Coronary artery (tissue), 2 donors: Measurements from ENCODE around the gene TBC1D5.
"Not testable (repeated sequence)": the region's sequence is repeated elsewhere in the genome, so short reads cannot be mapped to it uniquely, and the experiment has no call there.

Experiments
- DNase-seq: peaks from one replicate; pipeline ENCODE4 v3.0.0-alpha.2; 2017; ENCODE audit warnings: low spot score
- H3K27ac ChIP-seq, 2 donors: fragments of 200-600 bp; sonication (generic); one replicate each; pipeline ENCODE4 v1.5.1; 2016 to 2019
- H3K4me3 ChIP-seq: fragments of 200-600 bp; sonication (generic); 2 replicates; pipeline ENCODE4 v1.5.1; 2016; ENCODE audit warnings: mild to moderate bottlenecking, moderate library complexity
- CTCF ChIP-seq: fragments of 200-600 bp; sonication (generic); IDR thresholded peaks from one replicate; pipeline ENCODE4 v1.5.1; 2019; ENCODE audit warnings: antibody characterized with exemption

TBC1D5 gene, protein sequence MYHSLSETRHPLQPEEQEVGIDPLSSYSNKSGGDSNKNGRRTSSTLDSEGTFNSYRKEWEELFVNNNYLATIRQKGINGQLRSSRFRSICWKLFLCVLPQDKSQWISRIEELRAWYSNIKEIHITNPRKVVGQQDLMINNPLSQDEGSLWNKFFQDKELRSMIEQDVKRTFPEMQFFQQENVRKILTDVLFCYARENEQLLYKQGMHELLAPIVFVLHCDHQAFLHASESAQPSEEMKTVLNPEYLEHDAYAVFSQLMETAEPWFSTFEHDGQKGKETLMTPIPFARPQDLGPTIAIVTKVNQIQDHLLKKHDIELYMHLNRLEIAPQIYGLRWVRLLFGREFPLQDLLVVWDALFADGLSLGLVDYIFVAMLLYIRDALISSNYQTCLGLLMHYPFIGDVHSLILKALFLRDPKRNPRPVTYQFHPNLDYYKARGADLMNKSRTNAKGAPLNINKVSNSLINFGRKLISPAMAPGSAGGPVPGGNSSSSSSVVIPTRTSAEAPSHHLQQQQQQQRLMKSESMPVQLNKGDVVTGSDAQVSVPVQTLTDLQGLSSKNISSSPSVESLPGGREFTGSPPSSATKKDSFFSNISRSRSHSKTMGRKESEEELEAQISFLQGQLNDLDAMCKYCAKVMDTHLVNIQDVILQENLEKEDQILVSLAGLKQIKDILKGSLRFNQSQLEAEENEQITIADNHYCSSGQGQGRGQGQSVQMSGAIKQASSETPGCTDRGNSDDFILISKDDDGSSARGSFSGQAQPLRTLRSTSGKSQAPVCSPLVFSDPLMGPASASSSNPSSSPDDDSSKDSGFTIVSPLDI

GRCh38 chr3:17742102-17742879 is at the start of gene TBC1D5:
Gene TBC1D5 (minus strand): TSS chr3:17742631. CDS start chr3:17508570, 234,061 bp downstream.
- peak within 1 kb of the TSS; percentile 95 for H3K4me3 ChIP-seq
- H3K27ac ChIP-seq: peak within 1 kb of the TSS; percentile 93 to 99
- peak; percentile 98 for DNase-seq
- TF ChIP-seq CTCF: no peak

DNA sequence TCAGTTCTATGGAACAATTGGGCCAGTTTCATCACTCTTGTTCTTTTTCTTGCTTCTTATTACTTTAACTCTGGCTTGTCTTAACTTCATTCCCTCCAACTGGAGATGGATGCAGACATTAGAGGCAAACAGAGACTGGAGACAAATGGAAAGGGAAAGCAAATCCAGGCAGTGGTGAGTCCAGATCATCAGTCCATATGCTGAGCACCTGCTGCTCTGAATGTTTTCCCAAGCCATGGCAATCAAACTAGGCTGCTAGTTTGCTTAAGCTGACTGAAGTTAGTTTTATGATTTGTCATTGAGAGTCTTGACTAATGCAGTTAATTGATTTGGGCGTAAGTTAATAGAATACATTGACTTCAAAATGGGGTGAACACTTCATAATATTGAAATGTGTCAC is 41.0 kb upstream of the TBC1D5 start:
- no peak for DNase-seq
- TF ChIP-seq CTCF: no peak
- H3K4me3 ChIP-seq: no peak overlapping the region

GRCh38 chr3:17782751-17783150 is 40.3 kb upstream of the TBC1D5 start:
- H3K4me3 ChIP-seq: no peak overlapping the region
- TF ChIP-seq CTCF: no peak
- no peak overlapping the region for H3K27ac ChIP-seq
- no peak for DNase-seq

More for the DNA sequence above, 41.0 kb upstream of the TBC1D5 start:
- no peak overlapping the region for H3K27ac ChIP-seq

DNA sequence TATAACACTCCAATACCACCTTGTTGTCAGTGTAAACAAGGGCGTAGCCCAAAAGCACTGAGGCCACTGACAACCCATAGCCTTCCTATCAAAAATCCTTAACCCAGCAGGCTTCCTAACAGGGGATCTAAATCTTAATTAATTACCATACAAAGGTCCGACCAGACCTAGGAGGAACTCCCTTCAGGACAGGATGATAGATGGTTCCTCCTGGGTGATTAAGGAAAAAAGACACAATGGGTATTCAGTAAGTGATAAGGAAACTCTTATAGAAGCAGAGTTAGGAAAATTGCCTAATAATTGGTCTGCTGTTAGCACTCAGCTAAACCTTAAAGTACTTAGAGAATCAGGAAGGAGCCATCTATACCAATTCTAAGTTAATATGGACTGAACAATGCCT is 37.9 kb upstream of the TBC1D5 start:
- H3K27ac ChIP-seq, H3K4me3 ChIP-seq, DNase-seq: not testable (repeated sequence)

DNA sequence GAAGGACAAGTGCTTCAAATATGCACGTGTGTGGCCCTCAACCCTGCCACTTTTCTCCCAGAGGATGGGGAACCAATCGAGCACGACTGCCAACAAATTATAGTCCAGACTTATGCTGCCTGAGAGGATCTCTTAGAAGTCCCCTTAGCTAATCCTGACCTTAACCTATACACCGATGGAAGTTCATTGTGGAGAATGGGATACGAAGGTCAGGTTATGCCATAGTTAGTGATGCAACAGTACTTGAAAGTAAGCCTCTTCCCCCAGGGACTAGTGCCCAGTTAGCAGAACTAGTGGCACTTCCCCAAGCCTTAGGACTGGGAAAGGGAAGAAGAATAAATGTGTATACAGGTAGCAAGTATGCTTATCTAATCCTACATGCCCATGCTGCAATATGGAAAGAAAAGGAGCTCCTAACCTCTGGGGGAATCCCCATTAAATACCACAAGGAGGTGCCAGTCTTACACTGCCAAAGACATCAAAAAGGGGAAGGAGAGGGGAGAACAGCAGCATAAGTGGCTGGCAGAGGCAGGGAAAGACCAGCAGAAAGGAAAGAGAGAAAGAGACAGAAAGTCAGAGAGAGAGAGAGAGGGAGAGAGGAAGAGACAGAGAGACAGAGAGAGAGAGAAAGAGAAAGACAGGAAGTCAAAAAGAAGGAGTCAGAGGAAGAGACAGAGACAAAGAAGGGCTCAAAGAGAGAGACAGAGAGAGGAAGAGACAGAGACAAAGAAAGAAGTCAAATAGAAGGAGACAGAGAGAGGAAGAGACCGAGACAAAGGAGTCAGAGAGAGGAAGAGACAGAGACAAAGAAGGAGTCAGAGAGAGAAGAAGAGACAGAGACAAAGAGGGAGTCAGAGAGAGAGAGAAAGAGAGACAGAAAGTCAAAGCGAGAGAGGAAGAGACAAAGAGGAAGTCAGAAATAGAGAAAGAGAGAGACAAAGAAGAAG is 37.1 kb upstream of the TBC1D5 start:
- not testable (repeated sequence) for H3K27ac ChIP-seq, DNase-seq, H3K4me3 ChIP-seq

DNA sequence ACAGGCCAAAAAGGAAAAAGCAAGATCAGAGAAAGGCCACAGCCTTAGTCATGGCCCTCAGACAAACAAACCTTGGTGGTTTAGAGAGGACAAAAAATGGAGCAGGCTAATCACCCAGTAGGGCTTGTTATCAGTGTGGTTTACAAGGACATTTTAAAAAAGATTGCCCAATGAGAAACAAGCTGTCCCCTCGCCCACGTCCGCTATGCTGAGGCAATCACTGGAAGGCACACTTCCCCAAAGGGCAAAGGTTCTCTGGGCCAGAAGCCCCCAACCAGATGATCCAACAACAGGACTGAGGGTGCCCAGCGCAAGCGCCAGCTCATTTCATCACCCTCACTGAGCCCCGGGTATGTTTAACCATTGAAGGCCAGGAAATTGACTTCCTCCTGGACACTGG is 34.9 kb upstream of the TBC1D5 start:
- DNase-seq, H3K27ac ChIP-seq: not testable (repeated sequence)

DNA sequence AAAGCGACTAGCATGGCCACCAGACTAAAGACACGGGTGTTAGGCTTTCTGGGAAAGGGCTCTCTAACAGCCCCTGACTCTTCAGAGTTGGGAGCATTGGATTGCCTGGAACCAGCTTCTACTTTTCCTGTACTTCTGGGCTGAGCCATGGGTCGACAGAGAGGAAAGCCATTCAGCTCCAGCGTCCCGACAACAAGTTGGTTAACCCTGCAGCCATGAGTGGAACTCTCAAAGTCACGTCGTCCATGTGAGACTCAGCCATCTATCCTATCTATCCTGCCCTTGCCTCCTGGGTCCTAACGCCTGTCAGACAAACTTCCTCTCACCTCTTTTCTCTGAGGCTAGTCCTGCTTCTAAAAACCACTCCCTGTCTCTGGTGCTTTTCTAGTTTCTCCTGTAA is 32.6 kb upstream of the TBC1D5 start:
- no peak overlapping the region for H3K27ac ChIP-seq
- no peak overlapping the region for H3K4me3 ChIP-seq
- no peak for DNase-seq
- no peak for TF ChIP-seq CTCF

More for the DNA sequence above, 34.9 kb upstream of the TBC1D5 start:
- not testable (repeated sequence) for H3K4me3 ChIP-seq

GRCh38 chr3:17774180-17774910 is 31.9 kb upstream of the TBC1D5 start:
- DNase-seq, H3K27ac ChIP-seq, H3K4me3 ChIP-seq: not testable (repeated sequence)
